Limb (tissue), 2 donors: ENCODE data around the gene MYO16.

ENCODE experiments used
- DNase-seq, 2 donors: peaks; one replicate each; pipeline ENCODE4 v3.0.0-alpha.2; 2016; ENCODE audit errors: extremely low spot score in 2 of 2

Gene MYO16

DNA sequence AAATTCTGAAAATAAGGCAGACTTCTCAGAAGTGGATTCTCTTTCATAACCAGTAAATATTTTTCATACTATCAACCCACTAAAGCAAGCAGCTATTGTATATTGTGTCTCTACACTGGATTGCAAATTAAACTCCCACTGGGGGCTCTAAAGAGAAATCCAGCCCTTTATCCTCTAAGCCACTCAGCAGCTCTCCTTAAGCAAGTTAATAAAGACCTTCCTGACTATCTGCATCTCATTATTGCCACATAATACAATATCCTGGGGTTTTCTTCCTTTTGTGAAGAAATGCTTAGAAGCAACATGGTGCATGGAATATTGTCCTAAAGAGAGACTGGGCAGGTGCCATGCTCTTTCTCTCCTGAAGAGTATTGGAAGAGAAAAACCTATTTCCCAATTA is 521.3 kb downstream of the MYO16 start:
- DNase-seq, result no peak

DNA sequence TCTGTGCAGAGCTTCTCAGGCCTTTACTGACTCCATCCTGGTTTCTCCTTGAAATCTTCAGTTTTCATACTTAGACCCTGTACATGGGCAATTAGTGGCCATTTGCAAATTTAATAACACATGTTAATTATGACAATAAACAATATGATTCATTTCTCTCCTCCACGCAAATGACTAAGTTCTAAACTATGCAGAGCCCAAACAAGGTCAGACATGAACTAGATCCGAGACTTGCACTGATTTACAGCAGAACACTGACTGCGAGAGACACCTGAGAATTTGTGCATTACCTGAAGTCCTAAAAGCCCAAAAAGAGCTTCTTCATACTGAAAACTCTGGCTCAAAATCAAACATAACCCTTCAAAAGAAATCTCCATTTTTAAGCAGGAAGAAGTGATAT is 521.8 kb downstream of the MYO16 start:
- no peak for DNase-seq

GRCh38 chr13:109151696-109152095 is 522.3 kb downstream of the MYO16 start:
- no peak for DNase-seq

- no peak for DNase-seq
Observed at GRCh38 chr13:109152311-109152820, 523.0 kb downstream of the MYO16 start.

- no peak for DNase-seq
Observed at GRCh38 chr13:109152941-109153340, 523.5 kb downstream of the MYO16 start.

GRCh38 chr13:109154146-109154545 is 524.7 kb downstream of the MYO16 start:
- no peak for DNase-seq

DNA sequence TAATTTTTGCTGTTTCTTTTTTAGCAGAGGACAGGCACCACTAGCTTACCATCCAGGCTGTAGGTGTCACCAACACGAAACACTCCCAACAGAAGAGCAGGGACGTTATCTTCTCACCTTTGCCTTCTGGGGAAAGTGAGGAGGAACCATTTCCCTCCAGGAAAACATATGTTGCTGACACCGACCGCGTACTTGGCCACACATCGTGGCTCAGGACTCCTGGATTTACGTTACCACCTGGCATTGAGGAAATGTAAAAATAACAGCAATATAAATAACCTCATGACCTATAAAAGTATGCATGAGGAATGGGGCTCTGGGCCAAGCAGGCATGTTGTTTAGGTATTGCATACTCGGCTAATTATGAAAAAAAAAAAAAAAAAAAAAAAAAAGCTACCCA is 525.1 kb downstream of the MYO16 start:
- DNase-seq, result no peak

GRCh38 chr13:109154966-109155761 is 525.8 kb downstream of the MYO16 start:
- peak in 1 of 2 donors; percentile 44 for DNase-seq

DNA sequence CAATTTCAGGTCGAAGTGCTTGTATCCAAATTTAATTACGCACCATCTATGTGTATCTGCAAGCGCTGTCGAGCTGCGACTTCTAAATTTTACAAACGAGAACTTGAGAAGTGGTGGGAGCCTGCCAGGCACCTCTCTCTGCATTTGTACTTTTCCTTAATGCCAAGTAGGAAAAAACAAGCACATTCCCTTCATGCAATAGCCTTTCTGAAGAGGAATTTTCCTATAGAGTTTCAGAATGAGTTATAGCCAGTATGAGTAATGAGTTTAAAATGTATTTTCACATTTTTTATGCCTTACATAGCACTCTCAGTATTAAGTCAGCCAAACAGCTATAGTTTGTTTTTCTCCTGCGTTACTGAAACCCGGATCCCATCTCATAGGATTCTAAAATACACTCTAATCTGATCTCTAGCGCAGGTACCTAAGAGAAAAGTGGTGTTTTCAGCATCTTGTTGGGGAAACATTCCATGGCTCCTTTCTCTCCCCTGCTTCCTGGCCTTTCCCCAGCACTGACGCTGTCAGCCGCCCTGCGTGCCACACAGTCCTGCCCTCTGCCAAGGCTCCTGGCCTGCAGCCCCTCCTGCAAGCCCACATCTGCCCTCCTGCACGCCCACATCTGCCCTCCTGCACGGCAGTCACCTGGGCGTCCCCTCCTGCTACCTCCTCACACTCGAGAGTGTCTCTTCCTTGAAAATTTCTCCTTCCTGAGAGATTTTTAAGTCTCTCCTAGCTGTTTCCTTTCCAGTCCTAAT is 526.9 kb downstream of the MYO16 start:
- DNase-seq, result peak; percentile 56 to 81

DNA sequence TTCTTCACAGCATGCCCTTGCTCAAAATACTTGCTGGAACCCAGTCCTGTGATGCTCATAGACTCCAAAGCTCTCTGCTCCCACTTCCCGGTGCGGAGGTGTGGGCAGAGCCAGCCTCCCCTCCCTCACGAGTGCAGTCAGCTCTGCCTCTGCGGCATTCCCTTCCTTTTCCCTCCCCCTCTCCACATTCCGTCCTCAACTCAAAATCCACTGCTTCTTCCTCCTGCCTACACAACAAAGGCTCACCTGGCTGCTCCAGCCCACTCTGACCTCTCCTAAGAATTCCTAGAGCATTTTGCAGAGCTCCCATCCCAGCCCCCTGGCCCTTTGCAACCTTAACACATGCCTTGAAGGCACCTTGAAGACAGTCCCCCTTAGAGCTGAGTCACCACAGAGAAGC is 527.9 kb downstream of the MYO16 start:
- DNase-seq, result no peak

DNA sequence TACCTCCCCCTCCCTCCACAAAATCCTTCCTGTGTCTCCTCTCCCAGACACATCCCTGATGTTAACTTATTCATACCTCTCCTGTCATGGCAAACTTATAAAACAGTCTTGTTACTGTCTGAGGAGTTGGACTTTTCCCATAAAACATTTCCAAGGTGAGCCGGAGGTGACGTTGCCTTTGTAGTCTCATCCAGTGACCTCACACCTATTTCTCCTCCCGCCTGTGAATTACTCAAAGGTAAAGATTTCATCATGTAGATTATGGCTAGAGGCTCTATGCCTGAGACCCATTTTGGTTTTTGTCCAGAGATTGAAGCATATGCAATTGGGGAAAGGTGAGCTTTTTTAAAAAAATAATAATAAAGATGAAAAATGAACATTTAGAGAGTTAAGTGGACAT is 529.0 kb downstream of the MYO16 start:
- DNase-seq, result no peak

DNA sequence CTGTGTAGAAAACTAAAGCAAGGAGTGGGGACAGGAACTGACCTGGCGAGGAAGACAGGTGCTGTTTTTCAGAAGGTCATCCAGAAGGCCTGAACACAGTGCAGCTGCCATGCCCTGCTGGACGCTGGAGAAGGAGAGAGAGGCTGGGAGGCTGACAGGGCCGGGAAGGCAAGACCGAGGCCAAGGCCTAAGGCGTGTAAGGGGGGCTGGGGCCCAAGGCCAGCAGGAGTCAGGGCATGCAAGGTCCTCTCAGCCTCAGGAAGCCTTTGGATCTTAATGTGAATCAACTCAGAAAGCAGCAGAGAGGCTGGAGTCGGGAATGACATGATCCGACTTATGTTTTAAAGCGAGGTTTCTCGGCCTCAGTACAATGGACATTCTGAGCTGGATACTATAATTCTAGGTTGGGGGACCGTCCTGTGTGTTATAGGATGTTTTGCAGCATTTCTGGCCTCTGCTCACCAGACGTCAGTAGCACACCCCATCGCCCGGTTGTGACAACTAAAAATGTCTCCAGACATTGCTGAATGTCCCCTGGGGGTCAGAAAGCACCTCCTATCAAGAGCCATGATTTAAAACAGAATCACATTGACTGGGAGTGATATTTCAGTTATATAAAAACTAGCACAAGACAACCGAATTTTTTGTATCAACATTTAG is 530.4 kb downstream of the MYO16 start:
- DNase-seq, result no peak

GRCh38 chr13:109160357-109160756 is 530.9 kb downstream of the MYO16 start:
- no peak for DNase-seq

DNA sequence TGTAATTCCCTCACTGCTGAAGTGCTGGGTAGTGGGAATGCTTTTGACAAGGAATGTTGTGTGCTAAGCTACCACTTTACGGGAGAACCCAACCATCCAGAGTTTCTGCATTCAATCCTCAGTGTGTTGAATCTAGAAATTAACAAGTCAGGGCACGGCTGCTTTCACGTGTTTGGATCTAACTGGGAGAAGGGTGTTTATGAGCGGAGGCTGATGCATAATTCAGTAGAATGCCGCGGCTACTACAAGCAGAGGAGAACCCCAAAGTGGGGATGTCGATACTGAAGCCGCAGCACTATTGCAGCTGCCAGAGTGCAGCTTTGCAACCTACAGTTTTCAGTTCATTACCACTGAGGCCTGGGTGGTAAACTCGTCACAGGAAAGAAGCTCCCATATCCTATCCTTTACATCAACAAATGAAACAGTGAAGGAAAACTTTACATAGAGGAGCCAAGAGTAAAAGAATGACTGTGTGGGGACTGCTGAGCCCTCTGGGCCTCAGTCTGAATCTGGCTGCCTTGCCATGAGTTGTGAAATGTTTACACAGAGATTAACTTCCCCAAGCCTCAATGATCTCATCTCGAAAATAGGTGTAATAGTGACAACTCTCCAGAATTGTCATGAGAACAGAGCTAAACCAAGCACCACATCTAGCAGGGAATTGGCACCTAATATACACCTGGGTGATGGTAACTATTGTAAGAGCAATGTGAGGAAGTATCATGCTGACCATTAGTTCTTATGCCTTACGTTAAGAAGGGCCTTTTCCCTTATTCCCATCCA is 531.7 kb downstream of the MYO16 start:
- no peak for DNase-seq

- DNase-seq, result no peak
Observed at GRCh38 chr13:109162248-109163036, 533.0 kb downstream of the MYO16 start.

GRCh38 chr13:109163037-109163379 is 533.6 kb downstream of the MYO16 start:
- no peak for DNase-seq

DNA sequence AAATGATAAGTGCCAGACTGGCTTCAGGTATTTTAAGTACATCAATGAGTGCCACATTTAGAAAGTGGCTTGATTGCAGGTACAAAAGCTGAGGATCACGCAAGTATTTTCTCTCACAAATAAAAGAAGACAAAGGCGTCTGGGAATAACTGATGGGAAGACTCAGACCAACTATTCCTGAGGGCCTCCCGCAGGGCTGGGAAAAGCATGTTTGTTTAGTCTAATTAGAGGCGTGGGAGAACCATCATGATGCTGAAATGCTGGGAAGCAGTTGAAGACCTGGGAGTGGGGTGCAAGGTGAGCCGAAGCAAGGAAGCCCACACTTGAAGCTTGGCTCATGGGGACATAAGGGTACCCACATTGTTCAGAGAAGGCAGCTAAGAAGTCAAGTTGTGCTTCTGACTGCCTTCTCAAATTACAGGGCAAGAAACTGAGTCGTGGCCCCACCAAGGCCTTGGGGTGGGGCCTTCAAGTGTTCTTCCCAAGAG is 536.0 kb downstream of the MYO16 start:
- no peak for DNase-seq

DNA sequence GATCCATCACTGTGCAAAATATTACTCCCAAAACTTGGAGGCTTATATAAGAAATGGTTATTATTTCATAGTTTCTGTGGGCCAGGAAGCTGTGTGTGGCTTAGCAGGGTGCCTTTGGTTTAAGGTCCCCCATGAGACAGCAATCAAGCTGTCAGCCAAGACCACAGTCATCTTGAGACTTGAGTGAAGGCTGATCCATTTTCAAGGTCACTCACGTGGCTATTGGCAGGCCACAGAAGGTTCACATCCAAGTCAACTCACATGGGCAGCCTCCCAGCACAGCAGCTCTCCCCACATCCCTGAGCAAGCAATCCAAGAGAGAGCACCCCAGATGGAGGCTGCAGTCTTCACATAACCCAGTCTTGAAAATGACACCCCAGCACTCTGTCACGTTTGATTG is 537.4 kb downstream of the MYO16 start:
- no peak for DNase-seq

DNA sequence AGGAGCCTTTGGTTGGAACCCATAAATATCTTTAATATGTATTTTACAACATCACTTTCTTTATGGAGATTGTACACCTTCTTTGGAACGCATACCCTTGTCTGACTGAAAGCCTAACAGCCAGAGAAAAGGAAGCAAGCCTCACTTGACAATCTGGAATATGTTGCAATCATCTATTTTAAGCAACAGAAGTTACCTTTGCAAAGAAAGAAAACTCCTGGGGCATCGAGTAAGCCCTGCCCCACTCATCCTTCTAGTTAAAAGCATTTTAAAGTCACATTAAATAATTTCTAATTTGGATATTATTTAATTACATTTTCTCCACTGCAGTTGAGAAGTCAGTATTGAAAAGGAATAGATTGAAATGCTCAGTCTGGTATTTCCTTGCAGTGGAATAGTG is 542.7 kb downstream of the MYO16 start:
- no peak for DNase-seq

DNA sequence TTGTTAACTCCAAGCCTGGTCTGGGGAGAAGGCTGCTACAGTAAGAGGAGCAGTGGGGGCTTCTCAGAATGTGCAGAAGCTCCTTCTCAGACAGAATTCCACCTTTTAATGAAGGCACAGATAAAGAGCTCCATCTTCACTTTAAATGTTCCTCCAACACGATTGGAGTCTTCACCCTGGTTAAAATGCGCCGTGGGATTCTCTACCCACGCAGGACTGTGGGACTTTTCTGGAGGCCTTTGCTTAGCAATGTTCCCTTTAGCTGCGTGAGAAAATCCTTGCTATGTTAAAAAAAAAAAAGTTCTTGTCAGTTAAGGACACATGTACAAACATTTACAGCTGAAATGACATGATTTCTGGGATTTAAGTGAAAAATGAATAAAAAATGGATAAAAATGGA is 546.3 kb downstream of the MYO16 start:
- no peak for DNase-seq
